ENCODE data around the gene NDUFB10.
A peak's percentile ranks its signal among the peaks of the same experiment; 100 is the strongest.
"Not testable (repeated sequence)": the region's sequence is repeated elsewhere in the genome, so short reads cannot be mapped to it uniquely, and the experiment has no call there.

NDUFB10 gene

GRCh38 chr16:1947369-1947670 lies 12.0 kb upstream of the NDUFB10 start:
- no peak for FAIRE-seq

- no peak for FAIRE-seq
Observed at GRCh38 chr16:1949507-1949906, 9.8 kb upstream of the NDUFB10 start.

GRCh38 chr16:1950047-1950446 lies 9.3 kb upstream of the NDUFB10 start:
- FAIRE-seq: no peak

- FAIRE-seq: no peak
Observed at GRCh38 chr16:1950559-1950958, 8.8 kb upstream of the NDUFB10 start.

- no peak for FAIRE-seq
Observed at GRCh38 chr16:1953734-1954133, 5.6 kb upstream of the NDUFB10 start.

- not testable (repeated sequence) for FAIRE-seq
Observed at GRCh38 chr16:1957434-1958142, 1.8 kb upstream of the NDUFB10 start.

GRCh38 chr16:1958143-1958491 lies 1.2 kb upstream of the NDUFB10 start:
- not testable (repeated sequence) for FAIRE-seq

GRCh38 chr16:1958715-1959268 lies 546 bp upstream of the NDUFB10 start:
- no peak for FAIRE-seq

- no peak for FAIRE-seq
Observed at GRCh38 chr16:1960665-1961630, 1.6 kb downstream of the NDUFB10 start.

- FAIRE-seq: no peak
Observed at GRCh38 chr16:1961651-1962067, 2.3 kb downstream of the NDUFB10 start.

- not testable (repeated sequence) for FAIRE-seq
Observed at GRCh38 chr16:1962161-1963153, 3.1 kb downstream of the NDUFB10 start.

GRCh38 chr16:1963806-1964505 lies 4.6 kb downstream of the NDUFB10 start:
- FAIRE-seq: no peak

- FAIRE-seq: peak; percentile 96
Observed at GRCh38 chr16:1964506-1965395, 5.4 kb downstream of the NDUFB10 start, which contains the start of gene RPS2. Gene RPS2, minus strand, starts transcription at chr16:1964826. Its CDS starts 201 bp downstream, at chr16:1964625.

GRCh38 chr16:1965396-1966001 lies 6.2 kb downstream of the NDUFB10 start:
- FAIRE-seq: no peak

GRCh38 chr16:1966460-1966859 lies 7.1 kb downstream of the NDUFB10 start, which contains the start of gene RNF151:
Gene RNF151, plus strand, starts transcription at chr16:1966856. Its CDS starts 26 bp downstream, at chr16:1966882.
- no peak for FAIRE-seq

GRCh38 chr16:1968146-1968953 lies 9.0 kb downstream of the NDUFB10 start:
- no peak for FAIRE-seq

- FAIRE-seq: peak; percentile 76
Observed at GRCh38 chr16:1971796-1972489, 12.6 kb downstream of the NDUFB10 start, which contains the start of gene TBL3. Gene TBL3, plus strand, starts transcription at chr16:1972053. Its CDS starts 112 bp downstream, at chr16:1972165.

GRCh38 chr16:1972490-1972877 lies 13.1 kb downstream of the NDUFB10 start:
- FAIRE-seq: no peak

All from A204.1 (cell line).